ENCODE data around the gene SCAANT1.

DNA sequence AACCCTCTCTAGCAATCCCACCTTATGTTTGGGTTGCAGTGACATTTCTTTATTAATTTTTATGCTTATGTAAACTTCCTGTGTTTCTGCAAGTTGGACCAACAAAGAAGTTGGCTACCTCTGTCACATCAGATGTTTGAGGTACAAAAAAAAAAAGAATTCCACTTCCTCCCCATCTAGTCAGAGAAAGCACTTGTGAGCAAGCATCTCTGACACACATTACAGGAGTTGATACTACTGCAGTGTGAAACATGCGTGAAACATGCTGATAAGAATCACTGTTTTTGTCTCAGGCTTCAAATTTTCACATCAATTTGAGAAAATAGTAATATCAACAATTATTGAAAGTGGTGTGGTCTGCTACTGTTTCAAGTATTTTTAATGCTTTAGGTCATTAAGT, 1.3 kb downstream of the SCAANT1 start:
- TF ChIP-seq, protein P1, sequence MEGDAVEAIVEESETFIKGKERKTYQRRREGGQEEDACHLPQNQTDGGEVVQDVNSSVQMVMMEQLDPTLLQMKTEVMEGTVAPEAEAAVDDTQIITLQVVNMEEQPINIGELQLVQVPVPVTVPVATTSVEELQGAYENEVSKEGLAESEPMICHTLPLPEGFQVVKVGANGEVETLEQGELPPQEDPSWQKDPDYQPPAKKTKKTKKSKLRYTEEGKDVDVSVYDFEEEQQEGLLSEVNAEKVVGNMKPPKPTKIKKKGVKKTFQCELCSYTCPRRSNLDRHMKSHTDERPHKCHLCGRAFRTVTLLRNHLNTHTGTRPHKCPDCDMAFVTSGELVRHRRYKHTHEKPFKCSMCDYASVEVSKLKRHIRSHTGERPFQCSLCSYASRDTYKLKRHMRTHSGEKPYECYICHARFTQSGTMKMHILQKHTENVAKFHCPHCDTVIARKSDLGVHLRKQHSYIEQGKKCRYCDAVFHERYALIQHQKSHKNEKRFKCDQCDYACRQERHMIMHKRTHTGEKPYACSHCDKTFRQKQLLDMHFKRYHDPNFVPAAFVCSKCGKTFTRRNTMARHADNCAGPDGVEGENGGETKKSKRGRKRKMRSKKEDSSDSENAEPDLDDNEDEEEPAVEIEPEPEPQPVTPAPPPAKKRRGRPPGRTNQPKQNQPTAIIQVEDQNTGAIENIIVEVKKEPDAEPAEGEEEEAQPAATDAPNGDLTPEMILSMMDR (conservative IDR thresholded peaks at IDR 0.05; ENCODE audit: low read length): no peak
- TF ChIP-seq EZH2phosphoT487 (IDR thresholded peaks at IDR 0.05; ENCODE audit: borderline replicate concordance, low read depth, low read length): no peak

All from OCI-LY7 (cell line).